C4-2B (cell line): ENCODE results near the gene CYCS.

Experiments used
- CTCF ChIP-seq: fragments of 450-650 bp; conservative IDR thresholded peaks from 2 replicates; pipeline ENCODE4 v1.5.1; 2017; ENCODE audit warnings: mild to moderate bottlenecking
- ZFX ChIP-seq: fragments of 450-650 bp; IDR thresholded peaks from 2 replicates; pipeline ENCODE4 v1.6.1; 2017

GRCh38 chr7:25095516-25096345, 29.3 kb downstream of the CYCS start:
- TF ChIP-seq CTCF (no peak), ZFX (no peak)
